Measurements from ENCODE around the gene OTOG. TPM values are rescaled to one million over a fixed set of nuclear protein-coding genes. Genes with fewer than 3 reads are reported as not detected.

OTOG gene
- total RNA-seq, 1 donor from 2014 or later, result not detected

GRCh38 chr11:17528906-17529843 lies 17.9 kb upstream of the OTOG start:
- H3K36me3 Mint-ChIP-seq (ENCODE audit: low read depth), result peaks cover 1% of the 10 kb centered on the region
- H3K27ac Mint-ChIP-seq (ENCODE audit: unreplicated experiment), result no peak overlapping the region
- H3K4me1 Mint-ChIP-seq (ENCODE audit: low read depth), result peaks cover 39% of the 10 kb centered on the region
- H3K4me3 Mint-ChIP-seq (ENCODE audit: unreplicated experiment), result no peak overlapping the region
- DNase-seq (ENCODE audit: low spot score), result peak; percentile 60
- peak; percentile 11 for TF ChIP-seq CTCF (IDR thresholded peaks at IDR 0.05)
- peaks cover 8% of the 10 kb centered on the region for H3K27me3 Mint-ChIP-seq (ENCODE audit: low read depth)
- no peaks in the 10 kb centered on the region for H3K9me3 Mint-ChIP-seq (ENCODE audit: low read depth)

DNA sequence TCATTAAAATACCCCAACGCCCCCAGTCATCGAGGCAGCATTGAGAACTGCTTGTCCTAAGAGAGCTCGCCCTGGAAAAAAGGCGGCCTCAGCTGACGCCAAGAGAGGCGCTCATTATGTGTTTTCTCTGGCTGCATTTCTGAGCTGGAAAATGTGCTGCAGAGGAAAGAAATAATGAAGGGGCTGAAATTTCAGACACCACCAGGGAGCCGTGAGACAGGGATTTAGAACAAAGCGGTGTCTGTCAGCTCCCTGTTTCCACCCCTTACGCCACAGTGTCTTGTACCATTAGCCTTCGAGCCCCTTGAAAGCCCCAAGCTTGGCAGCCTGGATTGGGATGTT lies 17.2 kb upstream of the OTOG start:
- no peaks in the 10 kb centered on the region for H3K9me3 Mint-ChIP-seq (ENCODE audit: low read depth)
- no peak overlapping the region for H3K4me3 Mint-ChIP-seq (ENCODE audit: unreplicated experiment)
- H3K36me3 Mint-ChIP-seq (ENCODE audit: low read depth), result no peaks in the 10 kb centered on the region
- peaks cover 7% of the 10 kb centered on the region for H3K27me3 Mint-ChIP-seq (ENCODE audit: low read depth)
- peak overlapping the region; percentile 42 for H3K27ac Mint-ChIP-seq (ENCODE audit: unreplicated experiment)
- DNase-seq (ENCODE audit: low spot score), result peak; percentile 57
- TF ChIP-seq CTCF (IDR thresholded peaks at IDR 0.05), result peak; percentile 1
- H3K4me1 Mint-ChIP-seq (ENCODE audit: low read depth), result peaks cover 39% of the 10 kb centered on the region

- peaks cover 10% of the 10 kb centered on the region for H3K27me3 Mint-ChIP-seq (ENCODE audit: low read depth)
Measured at GRCh38 chr11:17531071-17531600, 15.9 kb upstream of the OTOG start.

DNA sequence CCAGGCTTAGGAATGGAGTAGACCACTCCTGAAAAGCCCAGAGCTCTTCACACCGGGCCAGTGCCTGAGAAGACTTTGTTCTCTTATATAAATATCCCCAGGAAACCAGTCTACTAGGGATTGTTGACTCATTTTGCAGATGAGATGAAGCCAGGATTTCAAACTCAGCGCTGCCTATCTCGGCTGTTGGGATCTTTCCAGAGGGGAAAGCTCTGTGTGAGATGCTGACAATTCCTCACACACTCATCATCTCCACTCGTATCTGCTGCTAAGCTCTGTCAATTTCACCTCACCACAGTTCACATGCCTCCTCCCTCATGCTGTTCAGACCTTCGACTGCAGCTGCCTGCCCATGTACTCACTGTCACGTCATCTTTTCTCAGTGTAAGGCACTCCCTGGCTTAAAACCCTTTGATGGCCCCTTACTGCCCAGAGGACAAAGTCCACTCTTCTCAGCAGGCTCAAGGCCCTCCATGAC lies 15.4 kb upstream of the OTOG start:
- no peaks in the 10 kb centered on the region for H3K9me3 Mint-ChIP-seq (ENCODE audit: low read depth)
- H3K36me3 Mint-ChIP-seq (ENCODE audit: low read depth), result no peaks in the 10 kb centered on the region
- no peak overlapping the region for H3K27ac Mint-ChIP-seq (ENCODE audit: unreplicated experiment)
- no peak for TF ChIP-seq CTCF (IDR thresholded peaks at IDR 0.05)
- peaks cover 12% of the 10 kb centered on the region for H3K27me3 Mint-ChIP-seq (ENCODE audit: low read depth)
- peaks cover 39% of the 10 kb centered on the region for H3K4me1 Mint-ChIP-seq (ENCODE audit: low read depth)
- DNase-seq (ENCODE audit: low spot score), result no peak
- H3K4me3 Mint-ChIP-seq (ENCODE audit: unreplicated experiment), result no peak overlapping the region

More at GRCh38 chr11:17531071-17531600, 15.9 kb upstream of the OTOG start:
- peak; percentile 56 for DNase-seq (ENCODE audit: low spot score)
- peaks cover 39% of the 10 kb centered on the region for H3K4me1 Mint-ChIP-seq (ENCODE audit: low read depth)
- H3K4me3 Mint-ChIP-seq (ENCODE audit: unreplicated experiment), result no peak overlapping the region
- no peak overlapping the region for H3K27ac Mint-ChIP-seq (ENCODE audit: unreplicated experiment)
- no peak for TF ChIP-seq CTCF (IDR thresholded peaks at IDR 0.05)
- no peaks in the 10 kb centered on the region for H3K9me3 Mint-ChIP-seq (ENCODE audit: low read depth)
- no peaks in the 10 kb centered on the region for H3K36me3 Mint-ChIP-seq (ENCODE audit: low read depth)

- Mint-ChIP-seq H3K9me3 (ENCODE audit: low read depth) (no peaks in the 10 kb centered on the region), H3K27me3 (ENCODE audit: low read depth) (peaks cover 20% of the 10 kb centered on the region), H3K4me3 (ENCODE audit: unreplicated experiment) (no peak overlapping the region), H3K36me3 (ENCODE audit: low read depth) (no peaks in the 10 kb centered on the region), H3K27ac (ENCODE audit: unreplicated experiment) (no peak overlapping the region), H3K4me1 (ENCODE audit: low read depth) (peaks cover 39% of the 10 kb centered on the region)
- TF ChIP-seq CTCF (IDR thresholded peaks at IDR 0.05), result no peak
- DNase-seq (ENCODE audit: low spot score), result no peak
Measured at GRCh38 chr11:17532784-17533183, 14.3 kb upstream of the OTOG start.

Measured in chondrocyte (in vitro differentiated cells).